ENCODE data around the gene CDKL1.

The CDKL1 gene

DNA sequence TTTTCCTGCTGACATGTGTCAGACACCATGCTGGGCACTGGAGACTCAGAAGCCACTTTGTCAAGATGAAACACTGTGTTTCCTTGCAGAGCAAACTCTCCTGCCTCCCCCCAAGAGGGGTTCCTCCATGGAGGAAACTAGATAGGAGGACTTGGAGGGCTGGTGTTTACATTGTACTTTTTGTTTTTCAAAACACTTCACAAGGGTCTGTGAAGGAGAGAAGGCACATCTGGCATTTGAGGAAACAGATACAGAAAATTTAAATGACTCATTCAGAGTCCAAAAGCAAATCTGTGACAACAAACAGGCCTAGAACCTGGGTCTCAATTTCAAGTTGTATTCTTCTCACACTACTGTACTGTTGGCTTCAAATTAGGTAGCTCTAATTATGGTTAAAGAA is 6.7 kb upstream of the CDKL1 start:
- peak; percentile 15; the same call in 1 of the 3 replicates for ATAC-seq
- TF ChIP-seq ZNF8 (CRISPR knock-in tag; IDR thresholded peaks at IDR 0.05) (no peak), TOX (CRISPR knock-in tag; IDR thresholded peaks at IDR 0.05; ENCODE audit: borderline replicate concordance) (no peak), ESRRG (CRISPR knock-in tag; IDR thresholded peaks at IDR 0.05) (no peak), ZFP3 (CRISPR knock-in tag; IDR thresholded peaks at IDR 0.05) (no peak), ZNF565 (CRISPR knock-in tag; conservative IDR thresholded peaks at IDR 0.05; ENCODE audit: low read depth) (no peak), ZC3H10 (CRISPR knock-in tag; IDR thresholded peaks at IDR 0.05) (no peak), RARB (CRISPR knock-in tag; IDR thresholded peaks at IDR 0.05) (no peak), ISL1 (CRISPR knock-in tag; IDR thresholded peaks at IDR 0.05) (no peak), BACH2 (CRISPR knock-in tag; IDR thresholded peaks at IDR 0.05; ENCODE audit: borderline replicate concordance) (no peak), OSR1 (CRISPR knock-in tag; IDR thresholded peaks at IDR 0.05) (no peak), CSDC2 (CRISPR knock-in tag; IDR thresholded peaks at IDR 0.05) (no peak), SNAI2 (CRISPR knock-in tag; IDR thresholded peaks at IDR 0.05) (no peak)
- TF ChIP-seq, protein P1, sequence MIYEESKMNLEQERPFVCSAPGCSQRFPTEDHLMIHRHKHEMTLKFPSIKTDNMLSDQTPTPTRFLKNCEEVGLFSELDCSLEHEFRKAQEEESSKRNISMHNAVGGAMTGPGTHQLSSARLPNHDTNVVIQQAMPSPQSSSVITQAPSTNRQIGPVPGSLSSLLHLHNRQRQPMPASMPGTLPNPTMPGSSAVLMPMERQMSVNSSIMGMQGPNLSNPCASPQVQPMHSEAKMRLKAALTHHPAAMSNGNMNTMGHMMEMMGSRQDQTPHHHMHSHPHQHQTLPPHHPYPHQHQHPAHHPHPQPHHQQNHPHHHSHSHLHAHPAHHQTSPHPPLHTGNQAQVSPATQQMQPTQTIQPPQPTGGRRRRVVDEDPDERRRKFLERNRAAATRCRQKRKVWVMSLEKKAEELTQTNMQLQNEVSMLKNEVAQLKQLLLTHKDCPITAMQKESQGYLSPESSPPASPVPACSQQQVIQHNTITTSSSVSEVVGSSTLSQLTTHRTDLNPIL (CRISPR knock-in tag; IDR thresholded peaks at IDR 0.05; ENCODE audit: low read depth): no peak
- TF ChIP-seq, protein P2, sequence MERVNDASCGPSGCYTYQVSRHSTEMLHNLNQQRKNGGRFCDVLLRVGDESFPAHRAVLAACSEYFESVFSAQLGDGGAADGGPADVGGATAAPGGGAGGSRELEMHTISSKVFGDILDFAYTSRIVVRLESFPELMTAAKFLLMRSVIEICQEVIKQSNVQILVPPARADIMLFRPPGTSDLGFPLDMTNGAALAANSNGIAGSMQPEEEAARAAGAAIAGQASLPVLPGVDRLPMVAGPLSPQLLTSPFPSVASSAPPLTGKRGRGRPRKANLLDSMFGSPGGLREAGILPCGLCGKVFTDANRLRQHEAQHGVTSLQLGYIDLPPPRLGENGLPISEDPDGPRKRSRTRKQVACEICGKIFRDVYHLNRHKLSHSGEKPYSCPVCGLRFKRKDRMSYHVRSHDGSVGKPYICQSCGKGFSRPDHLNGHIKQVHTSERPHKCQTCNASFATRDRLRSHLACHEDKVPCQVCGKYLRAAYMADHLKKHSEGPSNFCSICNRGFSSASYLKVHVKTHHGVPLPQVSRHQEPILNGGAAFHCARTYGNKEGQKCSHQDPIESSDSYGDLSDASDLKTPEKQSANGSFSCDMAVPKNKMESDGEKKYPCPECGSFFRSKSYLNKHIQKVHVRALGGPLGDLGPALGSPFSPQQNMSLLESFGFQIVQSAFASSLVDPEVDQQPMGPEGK (CRISPR knock-in tag; IDR thresholded peaks at IDR 0.05; ENCODE audit: borderline replicate concordance): no peak
- TF ChIP-seq, protein P3, sequence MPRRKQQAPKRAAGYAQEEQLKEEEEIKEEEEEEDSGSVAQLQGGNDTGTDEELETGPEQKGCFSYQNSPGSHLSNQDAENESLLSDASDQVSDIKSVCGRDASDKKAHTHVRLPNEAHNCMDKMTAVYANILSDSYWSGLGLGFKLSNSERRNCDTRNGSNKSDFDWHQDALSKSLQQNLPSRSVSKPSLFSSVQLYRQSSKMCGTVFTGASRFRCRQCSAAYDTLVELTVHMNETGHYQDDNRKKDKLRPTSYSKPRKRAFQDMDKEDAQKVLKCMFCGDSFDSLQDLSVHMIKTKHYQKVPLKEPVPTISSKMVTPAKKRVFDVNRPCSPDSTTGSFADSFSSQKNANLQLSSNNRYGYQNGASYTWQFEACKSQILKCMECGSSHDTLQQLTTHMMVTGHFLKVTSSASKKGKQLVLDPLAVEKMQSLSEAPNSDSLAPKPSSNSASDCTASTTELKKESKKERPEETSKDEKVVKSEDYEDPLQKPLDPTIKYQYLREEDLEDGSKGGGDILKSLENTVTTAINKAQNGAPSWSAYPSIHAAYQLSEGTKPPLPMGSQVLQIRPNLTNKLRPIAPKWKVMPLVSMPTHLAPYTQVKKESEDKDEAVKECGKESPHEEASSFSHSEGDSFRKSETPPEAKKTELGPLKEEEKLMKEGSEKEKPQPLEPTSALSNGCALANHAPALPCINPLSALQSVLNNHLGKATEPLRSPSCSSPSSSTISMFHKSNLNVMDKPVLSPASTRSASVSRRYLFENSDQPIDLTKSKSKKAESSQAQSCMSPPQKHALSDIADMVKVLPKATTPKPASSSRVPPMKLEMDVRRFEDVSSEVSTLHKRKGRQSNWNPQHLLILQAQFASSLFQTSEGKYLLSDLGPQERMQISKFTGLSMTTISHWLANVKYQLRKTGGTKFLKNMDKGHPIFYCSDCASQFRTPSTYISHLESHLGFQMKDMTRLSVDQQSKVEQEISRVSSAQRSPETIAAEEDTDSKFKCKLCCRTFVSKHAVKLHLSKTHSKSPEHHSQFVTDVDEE (CRISPR knock-in tag; IDR thresholded peaks at IDR 0.05): no peak

DNA sequence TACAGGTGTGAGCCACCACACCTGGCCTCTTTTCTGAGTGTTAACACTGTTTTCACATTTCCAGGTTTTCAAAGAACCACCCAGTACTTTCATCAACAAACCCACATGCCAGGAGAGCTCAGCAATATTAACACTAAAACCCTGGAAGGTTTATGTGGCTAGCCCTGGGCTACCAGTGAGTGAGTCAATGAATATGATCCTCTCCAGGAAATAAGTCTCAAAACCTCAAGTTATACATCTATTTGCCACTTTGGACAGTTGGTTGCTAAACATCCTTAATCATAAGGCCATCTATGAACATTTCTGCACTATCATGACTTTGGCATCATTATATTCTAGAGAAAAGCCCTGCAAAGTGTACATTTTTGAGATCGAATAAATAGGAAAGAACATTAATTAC is 6.3 kb upstream of the CDKL1 start:
- TF ChIP-seq, protein P1 (CRISPR knock-in tag; IDR thresholded peaks at IDR 0.05; ENCODE audit: low read depth): no peak
- TF ChIP-seq, protein P2 (CRISPR knock-in tag; IDR thresholded peaks at IDR 0.05; ENCODE audit: borderline replicate concordance): no peak
- no peak for TF ChIP-seq GLIS3 (CRISPR knock-in tag; IDR thresholded peaks at IDR 0.05)
- TF ChIP-seq, protein P4, sequence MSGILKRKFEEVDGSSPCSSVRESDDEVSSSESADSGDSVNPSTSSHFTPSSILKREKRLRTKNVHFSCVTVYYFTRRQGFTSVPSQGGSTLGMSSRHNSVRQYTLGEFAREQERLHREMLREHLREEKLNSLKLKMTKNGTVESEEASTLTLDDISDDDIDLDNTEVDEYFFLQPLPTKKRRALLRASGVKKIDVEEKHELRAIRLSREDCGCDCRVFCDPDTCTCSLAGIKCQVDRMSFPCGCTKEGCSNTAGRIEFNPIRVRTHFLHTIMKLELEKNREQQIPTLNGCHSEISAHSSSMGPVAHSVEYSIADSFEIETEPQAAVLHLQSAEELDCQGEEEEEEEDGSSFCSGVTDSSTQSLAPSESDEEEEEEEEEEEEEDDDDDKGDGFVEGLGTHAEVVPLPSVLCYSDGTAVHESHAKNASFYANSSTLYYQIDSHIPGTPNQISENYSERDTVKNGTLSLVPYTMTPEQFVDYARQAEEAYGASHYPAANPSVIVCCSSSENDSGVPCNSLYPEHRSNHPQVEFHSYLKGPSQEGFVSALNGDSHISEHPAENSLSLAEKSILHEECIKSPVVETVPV (CRISPR knock-in tag; IDR thresholded peaks at IDR 0.05): no peak
- TF ChIP-seq TCF4 (CRISPR knock-in tag; IDR thresholded peaks at IDR 0.05; ENCODE audit: borderline replicate concordance): no peak
- TF ChIP-seq ESRRG (CRISPR knock-in tag; IDR thresholded peaks at IDR 0.05): no peak

DNA sequence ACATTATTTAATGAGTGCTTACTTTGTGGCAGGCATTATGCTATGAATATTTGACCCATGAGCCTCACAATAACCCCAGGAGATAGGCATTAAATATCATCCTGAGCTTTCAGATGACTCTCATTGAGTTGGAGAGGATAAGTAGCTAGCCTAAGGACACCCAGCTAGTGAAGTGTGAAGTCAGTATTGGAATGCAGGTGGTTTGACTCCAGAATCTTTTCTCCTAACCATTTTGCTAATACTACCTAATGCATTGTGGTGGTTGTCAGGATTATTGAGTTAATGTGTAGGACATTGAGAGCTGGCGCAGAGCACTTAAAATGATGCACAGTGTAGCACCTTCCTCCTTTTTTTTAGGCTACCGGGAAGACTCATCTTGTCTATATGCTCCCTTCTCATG is 3.8 kb upstream of the CDKL1 start:
- TF ChIP-seq GLIS3 (CRISPR knock-in tag; IDR thresholded peaks at IDR 0.05) (no peak), CSDC2 (CRISPR knock-in tag; IDR thresholded peaks at IDR 0.05) (no peak), TOX (CRISPR knock-in tag; IDR thresholded peaks at IDR 0.05; ENCODE audit: borderline replicate concordance) (no peak), ZC3H10 (CRISPR knock-in tag; IDR thresholded peaks at IDR 0.05) (no peak), BACH2 (CRISPR knock-in tag; IDR thresholded peaks at IDR 0.05; ENCODE audit: borderline replicate concordance) (no peak), ISL1 (CRISPR knock-in tag; IDR thresholded peaks at IDR 0.05) (no peak), ZFP30 (CRISPR knock-in tag; IDR thresholded peaks at IDR 0.05) (no peak), ZNF70 (CRISPR knock-in tag; IDR thresholded peaks at IDR 0.05) (no peak), SNAI2 (CRISPR knock-in tag; IDR thresholded peaks at IDR 0.05) (no peak), OSR1 (CRISPR knock-in tag; IDR thresholded peaks at IDR 0.05) (no peak)
- TF ChIP-seq, protein P3 (CRISPR knock-in tag; IDR thresholded peaks at IDR 0.05): no peak
- no peak for ATAC-seq

More for the DNA sequence above, 6.3 kb upstream of the CDKL1 start:
- no peak for ATAC-seq

Data from SK-N-SH treated with all-trans-retinoic acid at 6 μM for 48 hours (cell line).